Activated naive CD8-positive, alpha-beta T cell treated with anti-CD3 and anti-CD28 coated beads, Interleukin-2, amount 10 ng/mL, durations not matched to agents 7 days and 5 days (primary cell): ENCODE measurements around the gene NALCN. TPM values are rescaled to one million over a fixed set of nuclear protein-coding genes. Genes with fewer than 3 reads are reported as not detected.

Source experiments
- ATAC-seq: fragments of 150-1000 bp; cut with Tn5 transposase; one replicate; pipeline ENCODE4 v1.10.0; 2021; ENCODE audit warnings: low read depth, moderate library complexity
- POLR2A ChIA-PET: fragments of 350-600 bp; sonication (Branson Sonifier 250); formaldehyde crosslinking; loops from one replicate; lab custom pipeline; 2021; ENCODE audit warnings: antibody characterized with exemption; lab: Charles Lee
- DNase-seq: peaks from one replicate; pipeline ENCODE4 v3.0.0; 2021
- H3K27ac Mint-ChIP-seq: one replicate; pipeline ENCODE4 v1.8.0; 2022; ENCODE audit warnings: mild to moderate bottlenecking, mixed read lengths
- H3K27me3 Mint-ChIP-seq: one replicate; pipeline ENCODE4 v1.8.0; 2022; ENCODE audit warnings: mild to moderate bottlenecking, moderate library complexity, mixed read lengths
- H3K36me3 Mint-ChIP-seq: one replicate; pipeline ENCODE4 v1.8.0; 2021; ENCODE audit warnings: mild to moderate bottlenecking, mixed read lengths
- H3K4me1 Mint-ChIP-seq: one replicate; pipeline ENCODE4 v1.8.0; 2021; ENCODE audit warnings: mixed read lengths
- H3K4me3 Mint-ChIP-seq: one replicate; pipeline ENCODE4 v1.8.0; 2022; ENCODE audit warnings: mild to moderate bottlenecking, moderate library complexity, mixed read lengths
- H3K9me3 Mint-ChIP-seq: one replicate; pipeline ENCODE4 v1.8.0; 2021; ENCODE audit warnings: mixed read lengths
- total RNA-seq, 2 experiments: library from RNA; stranded (reverse); gene quantifications; one replicate each; pipeline ENCODE4 v1.2.3, GENCODE V29; 2021

NALCN gene
- total RNA-seq, 2 experiments from 2014 or later: not detected

- POLR2A ChIA-PET: no interaction called here
- no peaks in the 10 kb centered on the region for H3K36me3 Mint-ChIP-seq
- DNase-seq: no peak
- no peak overlapping the region for H3K4me3 Mint-ChIP-seq
- H3K4me1 Mint-ChIP-seq: no peaks in the 10 kb centered on the region
- ATAC-seq: no peak
- no peaks in the 10 kb centered on the region for H3K9me3 Mint-ChIP-seq
- H3K27ac Mint-ChIP-seq: no peak overlapping the region
- peaks cover 3% of the 10 kb centered on the region for H3K27me3 Mint-ChIP-seq
Observed at GRCh38 chr13:101121608-101122007, 294.7 kb downstream of the NALCN start.

GRCh38 chr13:101120007-101120406 lies 296.3 kb downstream of the NALCN start:
- Mint-ChIP-seq H3K9me3 (no peaks in the 10 kb centered on the region), H3K36me3 (no peaks in the 10 kb centered on the region)
- ATAC-seq: no peak

GRCh38 chr13:101116826-101117225 lies 299.5 kb downstream of the NALCN start:
- DNase-seq (no peak), ATAC-seq (no peak)
- POLR2A ChIA-PET: no interaction called here
- no peaks in the 10 kb centered on the region for H3K9me3 Mint-ChIP-seq
- H3K36me3 Mint-ChIP-seq: no peaks in the 10 kb centered on the region
- H3K4me1 Mint-ChIP-seq: no peaks in the 10 kb centered on the region
- H3K4me3 Mint-ChIP-seq: no peak overlapping the region
- no peak overlapping the region for H3K27ac Mint-ChIP-seq
- H3K27me3 Mint-ChIP-seq: peaks cover 2% of the 10 kb centered on the region

More at GRCh38 chr13:101120007-101120406, 296.3 kb downstream of the NALCN start:
- Mint-ChIP-seq H3K4me1 (no peaks in the 10 kb centered on the region), H3K4me3 (no peak overlapping the region), H3K27me3 (peaks cover 3% of the 10 kb centered on the region), H3K27ac (no peak overlapping the region)
- no peak for DNase-seq
- POLR2A ChIA-PET: no interaction called here

GRCh38 chr13:101116341-101116740 lies 300.0 kb downstream of the NALCN start:
- H3K36me3 Mint-ChIP-seq: no peaks in the 10 kb centered on the region
- DNase-seq: no peak
- POLR2A ChIA-PET: no interaction called here
- H3K27me3 Mint-ChIP-seq: peaks cover 2% of the 10 kb centered on the region
- H3K27ac Mint-ChIP-seq: no peak overlapping the region
- H3K4me1 Mint-ChIP-seq: no peaks in the 10 kb centered on the region
- no peak overlapping the region for H3K4me3 Mint-ChIP-seq
- H3K9me3 Mint-ChIP-seq: no peaks in the 10 kb centered on the region
- ATAC-seq: no peak

GRCh38 chr13:101115762-101116171 lies 300.5 kb downstream of the NALCN start:
- Mint-ChIP-seq H3K9me3 (no peaks in the 10 kb centered on the region), H3K4me3 (no peak overlapping the region), H3K27ac (no peak overlapping the region), H3K4me1 (no peaks in the 10 kb centered on the region), H3K36me3 (no peaks in the 10 kb centered on the region), H3K27me3 (peaks cover 2% of the 10 kb centered on the region)
- POLR2A ChIA-PET: no interaction called here
- DNase-seq: no peak
- no peak for ATAC-seq

- no peak overlapping the region for H3K4me3 Mint-ChIP-seq
- ATAC-seq: no peak
- no peaks in the 10 kb centered on the region for H3K9me3 Mint-ChIP-seq
- peaks cover 2% of the 10 kb centered on the region for H3K27me3 Mint-ChIP-seq
- DNase-seq: no peak
- no peaks in the 10 kb centered on the region for H3K4me1 Mint-ChIP-seq
- H3K27ac Mint-ChIP-seq: no peak overlapping the region
- POLR2A ChIA-PET: no interaction called here
- no peaks in the 10 kb centered on the region for H3K36me3 Mint-ChIP-seq
Observed at GRCh38 chr13:101111894-101112293, 304.4 kb downstream of the NALCN start.

- POLR2A ChIA-PET: no interaction called here
- DNase-seq (no peak), ATAC-seq (no peak)
- H3K9me3 Mint-ChIP-seq: no peaks in the 10 kb centered on the region
- peaks cover 6% of the 10 kb centered on the region for H3K27me3 Mint-ChIP-seq
- no peaks in the 10 kb centered on the region for H3K4me1 Mint-ChIP-seq
- H3K4me3 Mint-ChIP-seq: no peak overlapping the region
- H3K27ac Mint-ChIP-seq: no peak overlapping the region
- no peaks in the 10 kb centered on the region for H3K36me3 Mint-ChIP-seq
Observed at GRCh38 chr13:101109005-101109404, 307.3 kb downstream of the NALCN start.

GRCh38 chr13:101098873-101099272 lies 317.4 kb downstream of the NALCN start:
- DNase-seq (no peak), ATAC-seq (no peak)
- no peaks in the 10 kb centered on the region for H3K4me1 Mint-ChIP-seq
- H3K27me3 Mint-ChIP-seq: peaks cover 15% of the 10 kb centered on the region
- no peaks in the 10 kb centered on the region for H3K36me3 Mint-ChIP-seq
- H3K27ac Mint-ChIP-seq: no peak overlapping the region
- no peak overlapping the region for H3K4me3 Mint-ChIP-seq
- POLR2A ChIA-PET: no interaction called here
- H3K9me3 Mint-ChIP-seq: no peaks in the 10 kb centered on the region

GRCh38 chr13:101092985-101093384 lies 323.3 kb downstream of the NALCN start:
- POLR2A ChIA-PET: no interaction called here
- no peak overlapping the region for H3K4me3 Mint-ChIP-seq
- no peak overlapping the region for H3K27ac Mint-ChIP-seq
- H3K4me1 Mint-ChIP-seq: no peaks in the 10 kb centered on the region
- no peaks in the 10 kb centered on the region for H3K9me3 Mint-ChIP-seq
- no peak for DNase-seq
- no peaks in the 10 kb centered on the region for H3K36me3 Mint-ChIP-seq
- ATAC-seq: no peak
- peaks cover 4% of the 10 kb centered on the region for H3K27me3 Mint-ChIP-seq

- ATAC-seq: no peak
Observed at GRCh38 chr13:101090287-101090686, 326.0 kb downstream of the NALCN start.

GRCh38 chr13:101085551-101085950 lies 330.8 kb downstream of the NALCN start:
- H3K9me3 Mint-ChIP-seq: no peaks in the 10 kb centered on the region
- peaks cover 7% of the 10 kb centered on the region for H3K27me3 Mint-ChIP-seq
- DNase-seq (no peak), ATAC-seq (no peak)
- H3K27ac Mint-ChIP-seq: no peak overlapping the region
- no peaks in the 10 kb centered on the region for H3K4me1 Mint-ChIP-seq
- POLR2A ChIA-PET: no interaction called here
- H3K4me3 Mint-ChIP-seq: no peak overlapping the region
- H3K36me3 Mint-ChIP-seq: no peaks in the 10 kb centered on the region

More at GRCh38 chr13:101090287-101090686, 326.0 kb downstream of the NALCN start:
- POLR2A ChIA-PET: no interaction called here
- H3K9me3 Mint-ChIP-seq: no peaks in the 10 kb centered on the region
- no peaks in the 10 kb centered on the region for H3K4me1 Mint-ChIP-seq
- no peak overlapping the region for H3K27ac Mint-ChIP-seq
- no peak overlapping the region for H3K4me3 Mint-ChIP-seq
- no peaks in the 10 kb centered on the region for H3K36me3 Mint-ChIP-seq
- H3K27me3 Mint-ChIP-seq: peaks cover 6% of the 10 kb centered on the region
- no peak for DNase-seq

GRCh38 chr13:101082441-101082840 lies 333.9 kb downstream of the NALCN start:
- Mint-ChIP-seq H3K27ac (no peak overlapping the region), H3K9me3 (peaks cover 3% of the 10 kb centered on the region), H3K4me3 (no peak overlapping the region), H3K27me3 (peaks cover 7% of the 10 kb centered on the region), H3K4me1 (no peaks in the 10 kb centered on the region), H3K36me3 (no peaks in the 10 kb centered on the region)
- no peak for DNase-seq
- ATAC-seq: no peak
- POLR2A ChIA-PET: no interaction called here

GRCh38 chr13:101080616-101081015 lies 335.7 kb downstream of the NALCN start:
- H3K36me3 Mint-ChIP-seq: no peaks in the 10 kb centered on the region
- peaks cover 4% of the 10 kb centered on the region for H3K27me3 Mint-ChIP-seq
- no peak for ATAC-seq
- H3K27ac Mint-ChIP-seq: no peak overlapping the region
- no peak for DNase-seq
- POLR2A ChIA-PET: no interaction called here
- H3K4me1 Mint-ChIP-seq: no peaks in the 10 kb centered on the region
- H3K9me3 Mint-ChIP-seq: peaks cover 3% of the 10 kb centered on the region
- H3K4me3 Mint-ChIP-seq: no peak overlapping the region

- POLR2A ChIA-PET: no interaction called here
- no peak overlapping the region for H3K27ac Mint-ChIP-seq
- DNase-seq: no peak
Observed at GRCh38 chr13:101065329-101065728, 351.0 kb downstream of the NALCN start.

GRCh38 chr13:101059793-101060192 lies 356.5 kb downstream of the NALCN start:
- POLR2A ChIA-PET: no interaction called here

More at GRCh38 chr13:101065329-101065728, 351.0 kb downstream of the NALCN start:
- Mint-ChIP-seq H3K4me1 (no peaks in the 10 kb centered on the region), H3K36me3 (no peaks in the 10 kb centered on the region), H3K27me3 (peaks cover 3% of the 10 kb centered on the region), H3K9me3 (no peaks in the 10 kb centered on the region), H3K4me3 (no peak overlapping the region)
- ATAC-seq: no peak

More at GRCh38 chr13:101059793-101060192, 356.5 kb downstream of the NALCN start:
- H3K27me3 Mint-ChIP-seq: peaks cover 19% of the 10 kb centered on the region
- no peaks in the 10 kb centered on the region for H3K4me1 Mint-ChIP-seq
- H3K27ac Mint-ChIP-seq: no peak overlapping the region
- ATAC-seq (no peak), DNase-seq (no peak)
- H3K9me3 Mint-ChIP-seq: no peaks in the 10 kb centered on the region
- no peaks in the 10 kb centered on the region for H3K36me3 Mint-ChIP-seq
- H3K4me3 Mint-ChIP-seq: no peak overlapping the region
